ENCODE data around the gene ROMO1. TPM values are rescaled to one million over a fixed set of nuclear protein-coding genes. Genes with fewer than 3 reads are reported as not detected.

Gene ROMO1
- total RNA-seq, 1 donor from 2014 or later: 938 TPM

DNA sequence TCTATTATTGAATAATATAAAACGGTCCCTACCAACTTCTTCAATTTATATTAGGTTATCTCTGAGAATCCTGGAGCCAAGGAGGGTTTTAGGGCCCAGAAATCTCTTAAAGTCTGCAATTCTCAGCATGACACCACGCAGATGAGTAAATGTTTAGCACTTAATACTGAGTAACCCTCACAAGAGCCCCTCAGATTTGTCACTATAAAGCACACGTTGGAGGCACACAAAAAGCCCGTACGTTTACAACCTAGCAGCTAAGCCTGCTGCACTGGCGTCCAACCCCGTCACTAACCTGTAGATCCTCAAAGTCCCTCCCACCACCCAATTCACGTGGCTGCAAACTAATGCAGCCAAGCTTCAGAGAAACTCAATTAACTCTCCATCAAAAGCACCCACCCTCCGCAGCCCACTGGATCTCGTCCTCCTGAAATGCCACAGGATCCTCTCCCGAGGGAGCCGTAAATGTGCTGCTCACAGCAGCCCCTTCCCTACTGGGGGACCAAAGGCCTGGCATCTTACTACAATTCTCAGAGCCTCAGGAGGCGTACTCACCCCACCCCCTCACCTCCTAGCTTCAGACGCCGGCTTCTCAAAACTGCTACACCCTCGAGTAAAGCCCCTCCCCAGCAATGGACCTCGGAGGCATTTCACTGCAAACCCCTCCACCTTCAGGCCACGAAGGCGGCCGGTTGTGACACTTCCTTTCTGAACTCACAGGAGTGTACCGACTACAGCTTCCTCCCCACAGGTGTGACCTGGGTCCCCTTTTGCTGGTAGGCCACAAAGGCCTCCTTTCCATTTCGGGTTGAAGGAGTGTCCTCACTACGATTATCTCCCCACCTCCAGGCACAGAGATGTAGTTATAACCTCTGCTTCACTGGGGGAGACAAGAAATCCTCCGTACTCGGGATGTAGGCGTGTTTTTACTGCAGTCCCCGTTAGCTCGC is 35.4 kb upstream of the ROMO1 start:
- peak overlapping the region; percentile 93 for H3K4me3 ChIP-seq (ENCODE audit: low read depth, low read length)
- TF ChIP-seq, protein P1, sequence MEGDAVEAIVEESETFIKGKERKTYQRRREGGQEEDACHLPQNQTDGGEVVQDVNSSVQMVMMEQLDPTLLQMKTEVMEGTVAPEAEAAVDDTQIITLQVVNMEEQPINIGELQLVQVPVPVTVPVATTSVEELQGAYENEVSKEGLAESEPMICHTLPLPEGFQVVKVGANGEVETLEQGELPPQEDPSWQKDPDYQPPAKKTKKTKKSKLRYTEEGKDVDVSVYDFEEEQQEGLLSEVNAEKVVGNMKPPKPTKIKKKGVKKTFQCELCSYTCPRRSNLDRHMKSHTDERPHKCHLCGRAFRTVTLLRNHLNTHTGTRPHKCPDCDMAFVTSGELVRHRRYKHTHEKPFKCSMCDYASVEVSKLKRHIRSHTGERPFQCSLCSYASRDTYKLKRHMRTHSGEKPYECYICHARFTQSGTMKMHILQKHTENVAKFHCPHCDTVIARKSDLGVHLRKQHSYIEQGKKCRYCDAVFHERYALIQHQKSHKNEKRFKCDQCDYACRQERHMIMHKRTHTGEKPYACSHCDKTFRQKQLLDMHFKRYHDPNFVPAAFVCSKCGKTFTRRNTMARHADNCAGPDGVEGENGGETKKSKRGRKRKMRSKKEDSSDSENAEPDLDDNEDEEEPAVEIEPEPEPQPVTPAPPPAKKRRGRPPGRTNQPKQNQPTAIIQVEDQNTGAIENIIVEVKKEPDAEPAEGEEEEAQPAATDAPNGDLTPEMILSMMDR (conservative IDR thresholded peaks at IDR 0.05; ENCODE audit: low read depth, low read length): no peak
- DNase-seq (ENCODE audit: low read depth): no peak

DNA sequence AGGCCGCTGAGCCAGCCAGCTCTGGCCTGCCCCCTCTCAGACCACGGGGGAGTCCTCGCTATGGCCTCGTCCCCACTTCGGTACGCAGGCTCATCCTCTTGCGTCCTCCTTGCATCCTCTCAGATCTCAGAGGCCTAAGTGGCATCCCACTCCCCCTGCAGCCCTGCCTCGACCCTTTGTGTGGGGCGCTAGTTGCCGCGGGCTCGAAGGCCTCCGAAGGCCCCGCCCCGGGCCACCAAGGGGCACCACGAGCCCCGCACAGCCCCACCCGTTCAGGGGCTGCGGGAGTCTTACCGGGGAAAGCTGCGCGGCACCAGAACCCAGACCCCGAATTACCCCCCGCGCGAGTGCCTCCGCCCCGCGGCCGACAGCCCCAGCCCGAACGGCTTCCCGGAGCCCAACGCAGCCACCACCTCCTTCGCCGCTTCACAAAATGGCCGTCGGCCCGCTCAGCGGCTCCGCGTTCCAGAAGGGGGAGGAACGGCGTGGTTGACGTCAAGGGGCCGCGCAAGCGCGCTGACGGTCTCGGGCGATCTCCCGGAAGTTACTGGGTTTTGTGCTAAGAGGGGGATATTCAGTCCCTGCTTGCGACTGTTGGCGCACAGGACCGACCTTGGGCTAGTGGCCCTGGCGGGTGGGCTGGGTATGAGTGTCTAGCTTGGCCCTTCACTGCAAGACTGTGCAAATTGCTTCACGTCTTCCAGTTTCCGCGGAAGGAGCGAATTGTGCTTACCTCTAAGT is 34.6 kb upstream of the ROMO1 start, which contains the start of the genes CPNE1 and RBM12:
CPNE1 (minus strand) TSS at position 435 of the 741 bp plus-strand sequence. CDS start 31,977 bp downstream, outside the sequence.
RBM12 (minus strand) TSS at position 435 of the 741 bp plus-strand sequence. CDS start 9,578 bp downstream, outside the sequence.
- peak; percentile 53 for DNase-seq (ENCODE audit: low read depth)
- TF ChIP-seq, protein P1 (conservative IDR thresholded peaks at IDR 0.05; ENCODE audit: low read depth, low read length): no peak

DNA sequence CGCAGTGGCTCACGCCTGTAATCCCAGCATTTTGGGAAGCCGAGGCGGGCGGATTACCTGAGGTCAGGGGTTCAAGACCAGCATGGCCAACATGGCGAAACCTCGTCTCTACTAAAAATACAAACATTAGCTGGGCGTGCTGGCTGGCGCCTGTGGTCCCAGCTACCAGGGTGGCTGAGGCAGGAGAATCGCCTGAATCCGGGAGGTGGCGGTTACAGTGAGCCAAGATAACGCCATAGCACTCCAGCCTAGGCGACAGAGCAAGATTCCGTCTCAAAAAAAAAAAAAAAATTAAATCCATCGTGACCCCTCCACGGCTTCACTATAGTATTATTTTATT is 33.3 kb upstream of the ROMO1 start:
- TF ChIP-seq, protein P1 (conservative IDR thresholded peaks at IDR 0.05; ENCODE audit: low read depth, low read length): no peak
- no peak for DNase-seq (ENCODE audit: low read depth)
- no peak overlapping the region for H3K4me3 ChIP-seq (ENCODE audit: low read depth, low read length)

More for the DNA sequence above, 34.6 kb upstream of the ROMO1 start, which contains the start of the genes CPNE1 and RBM12:
- H3K4me3 ChIP-seq (ENCODE audit: low read depth, low read length): peak within 1 kb of the TSS; percentile 93

DNA sequence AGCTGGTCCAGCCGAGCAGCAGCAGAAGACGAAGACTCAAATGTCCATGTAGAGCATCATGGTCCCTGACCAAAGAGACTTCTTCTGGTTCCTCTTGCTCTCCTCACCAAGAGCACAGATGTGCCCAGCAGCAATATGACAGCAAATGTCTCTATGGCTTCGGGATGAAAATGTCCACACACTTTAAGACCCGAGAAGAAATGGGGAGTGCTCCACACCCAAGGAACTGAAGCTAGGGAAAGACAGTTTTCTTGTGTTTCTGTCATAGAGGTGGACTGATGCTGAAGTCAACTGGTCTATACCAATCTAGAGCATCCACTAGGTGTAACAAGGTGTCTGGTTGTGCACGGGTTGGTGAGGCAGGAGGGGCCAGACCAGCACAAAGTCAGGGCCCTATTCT is 30.0 kb upstream of the ROMO1 start:
- no peak for DNase-seq (ENCODE audit: low read depth)
- TF ChIP-seq, protein P1 (conservative IDR thresholded peaks at IDR 0.05; ENCODE audit: low read depth, low read length): no peak
- no peak overlapping the region for H3K4me3 ChIP-seq (ENCODE audit: low read depth, low read length)

DNA sequence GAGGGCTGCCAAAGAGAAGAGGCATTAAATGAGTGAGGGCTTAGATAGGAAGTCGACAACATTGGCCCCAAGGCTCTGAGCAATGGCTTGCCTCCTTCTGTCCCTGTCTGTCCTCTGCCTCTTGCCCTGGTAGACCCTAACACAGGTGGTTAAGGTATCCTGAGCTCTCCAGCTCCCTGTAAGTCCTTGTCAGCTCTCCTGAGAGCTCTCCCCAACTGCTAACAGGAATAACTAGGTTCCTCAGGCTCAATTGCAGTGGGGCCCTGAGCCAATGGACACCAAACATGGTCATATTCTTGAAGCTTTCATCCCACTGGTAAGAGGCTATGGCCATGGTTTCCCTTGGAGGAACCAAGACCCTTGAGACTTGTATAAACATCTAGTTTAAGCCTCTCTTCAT is 29.5 kb upstream of the ROMO1 start:
- TF ChIP-seq, protein P1 (conservative IDR thresholded peaks at IDR 0.05; ENCODE audit: low read depth, low read length): no peak
- H3K4me3 ChIP-seq (ENCODE audit: low read depth, low read length): no peak overlapping the region

DNA sequence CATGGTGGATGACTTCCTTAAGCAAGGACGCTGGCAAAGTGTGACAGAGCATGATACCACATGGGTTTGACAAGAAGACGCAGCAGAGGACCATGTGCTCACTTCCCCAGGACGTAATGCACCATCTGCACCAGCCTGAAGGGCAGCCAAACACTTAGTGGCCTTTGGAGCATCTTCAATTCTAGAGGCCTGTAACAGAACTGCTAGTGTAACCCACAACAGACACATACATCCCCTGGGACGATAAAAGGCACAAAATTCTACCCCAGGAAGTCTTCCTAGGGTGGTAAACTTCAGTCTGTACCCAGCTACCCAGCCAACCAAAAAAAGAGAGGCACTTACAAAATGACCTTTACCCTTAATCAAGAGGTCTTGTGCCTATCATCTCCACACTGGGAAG is 25.3 kb upstream of the ROMO1 start:
- DNase-seq (ENCODE audit: low read depth): no peak
- TF ChIP-seq, protein P1 (conservative IDR thresholded peaks at IDR 0.05; ENCODE audit: low read depth, low read length): no peak
- no peak overlapping the region for H3K4me3 ChIP-seq (ENCODE audit: low read depth, low read length)

More for the DNA sequence above, 29.5 kb upstream of the ROMO1 start:
- DNase-seq (ENCODE audit: low read depth): no peak
